Posterior cingulate gyrus (tissue), 11 donors: ENCODE results near the gene CHD6.

Experiments used
- DNase-seq, 10 donors: peaks; one replicate each; pipeline versions ENCODE4 v3.0.0 to v3.0.0-alpha.2; 2020 to 2021; ENCODE audit warnings: mixed read lengths in 3 of 10
- intact Hi-C: fragments of 100-400 bp; cut with DNase I; formaldehyde crosslinking; loops from one replicate; pipeline ENCODE4 v1.15.1; 2023

The CHD6 gene

GRCh38 chr20:41361757-41362747, 256.1 kb downstream of the CHD6 start:
- intact Hi-C loops: no loop called here
- DNase-seq: peak in 2 of 10 donors; percentile 62 to 91

- peak in 2 of 10 donors; percentile 63 to 72 for DNase-seq
- intact Hi-C loops: no loop called here
Observed at GRCh38 chr20:41360831-41361756, 257.1 kb downstream of the CHD6 start.

GRCh38 chr20:41359541-41360011, 258.6 kb downstream of the CHD6 start:
- intact Hi-C loops: no loop called here
- no peak for DNase-seq

- no peak for DNase-seq
- intact Hi-C loops: no loop called here
Observed at GRCh38 chr20:41358717-41359116, 259.5 kb downstream of the CHD6 start.

GRCh38 chr20:41358230-41358629, 259.9 kb downstream of the CHD6 start:
- DNase-seq: no peak
- intact Hi-C loops: no loop called here

GRCh38 chr20:41357424-41358163, 260.6 kb downstream of the CHD6 start:
- no peak for DNase-seq
- intact Hi-C loops: no loop called here

- intact Hi-C loops: no loop called here
- DNase-seq: no peak
Observed at GRCh38 chr20:41356951-41357350, 261.2 kb downstream of the CHD6 start.

- DNase-seq: no peak
- intact Hi-C loops: no loop called here
Observed at GRCh38 chr20:41355598-41356203, 262.5 kb downstream of the CHD6 start.

GRCh38 chr20:41355192-41355591, 263.0 kb downstream of the CHD6 start:
- intact Hi-C loops: no loop called here
- no peak for DNase-seq

GRCh38 chr20:41353530-41353929, 264.6 kb downstream of the CHD6 start:
- intact Hi-C loops: no loop called here

GRCh38 chr20:41352666-41353065, 265.5 kb downstream of the CHD6 start:
- intact Hi-C loops: no loop called here
- DNase-seq: no peak

More at GRCh38 chr20:41353530-41353929, 264.6 kb downstream of the CHD6 start:
- DNase-seq: no peak

GRCh38 chr20:41352106-41352505, 266.1 kb downstream of the CHD6 start:
- DNase-seq: no peak
- intact Hi-C loops: no loop called here
